HCT116 (cell line): ENCODE data around the gene TRIP13. TPM values are rescaled to one million over a fixed set of nuclear protein-coding genes. Genes with fewer than 3 reads are reported as not detected.

Source experiments
- ATAC-seq: fragments of 200-7000 bp; cut with Tn5 transposase; 2 replicates; pipeline ENCODE4 v1.9.1; 2020; ENCODE audit warnings: mild to moderate bottlenecking, moderate library complexity
- BruUV-seq: library from RNA; stranded (reverse); fragments of 400-500 nt; replicated peaks from 2 replicates; lab custom pipeline; 2021; lab: Mats Ljungman, UMichigan
- CTCF ChIA-PET: fragments of 300-600 bp; sonication (Branson Sonifier 250); formaldehyde crosslinking; loops from one replicate; lab custom pipeline; 2021; ENCODE audit warnings: antibody characterized with exemption; lab: Charles Lee
- POLR2A ChIA-PET: fragments of 300-600, 350-600 bp; sonication (Branson Sonifier 250); formaldehyde crosslinking; loops from one replicate; lab custom pipeline; 2021; ENCODE audit warnings: antibody characterized with exemption; lab: Charles Lee
- RAD21 ChIA-PET, 2 experiments: fragments of 300-600 bp; sonication (Branson Sonifier 250); formaldehyde crosslinking; loops; one replicate each; lab custom pipeline; 2023; ENCODE audit warnings: low total read pairs in 2 of 2; ENCODE audit not compliant: uncharacterized antibody in 2 of 2, unreplicated experiment in 2 of 2, low non-redundant PET in 1 of 2; lab: Charles Lee
- DNase-seq: peaks from one replicate; pipeline ENCODE4 v3.0.0-alpha.2; 2010; ENCODE audit warnings: low read depth, low spot score
- H2AFZ ChIP-seq: fragments of 200-600 bp; shearing (Covaris generic), sonication (generic); 2 replicates; pipeline ENCODE4 v1.6.1; 2017; ENCODE audit warnings: low read depth, mixed run types, mixed read lengths, antibody characterized with exemption, low read length; ENCODE audit not compliant: poor library complexity, severe bottlenecking
- H3K27ac ChIP-seq: 2 replicates; pipeline ENCODE4 v1.5.1; 2012; ENCODE audit warnings: low read depth, low read length
- H3K27me3 ChIP-seq: fragments of 200-600 bp; sonication (generic); 2 replicates; pipeline ENCODE4 v1.6.1; 2016; ENCODE audit warnings: mixed run types, low read length, mixed read lengths; ENCODE audit not compliant: insufficient read depth
- H3K36me3 ChIP-seq, 2 experiments: fragments of 200-500 bp in 1 of 2; fragments of 200-600 bp in 1 of 2; sonication (Bioruptor generic) in 1 of 2; sonication (generic) in 1 of 2; 2 replicates each; pipeline versions ENCODE4 v1.5.1 to v1.6.1; 2014 to 2016; ENCODE audit warnings: low read length in 2 of 2, inconsistent platforms in 1 of 2, mixed read lengths in 1 of 2, mixed run types in 1 of 2; ENCODE audit not compliant: insufficient read depth in 2 of 2, control insufficient read depth in 1 of 2
- H3K4me1 ChIP-seq, 2 experiments: fragments of 200-600 bp in 1 of 2; sonication (generic) in 1 of 2; 2 replicates each; pipeline versions ENCODE4 v1.5.1 to v1.6.1; 2012 to 2017; ENCODE audit warnings: low read length in 2 of 2, inconsistent platforms in 1 of 2, mild to moderate bottlenecking in 1 of 2, mixed read lengths in 1 of 2, mixed run types in 1 of 2, moderate library complexity in 1 of 2; ENCODE audit not compliant: insufficient read depth in 2 of 2, control insufficient read depth in 1 of 2
- H3K4me2 ChIP-seq: fragments of 200-600 bp; sonication (generic); 2 replicates; pipeline ENCODE4 v1.6.1; 2017; ENCODE audit warnings: mixed run types, low read length, mixed read lengths
- H3K4me3 ChIP-seq, 2 experiments: fragments of 200-600 bp in 1 of 2; sonication (generic) in 1 of 2; replicated peaks in 1 of 2; 2 replicates each; pipeline ENCODE4 v1.5.1; 2011 to 2016; ENCODE audit warnings: low read length in 2 of 2, control low read depth in 1 of 2, low read depth in 1 of 2, mild to moderate bottlenecking in 1 of 2, mixed read lengths in 1 of 2, mixed run types in 1 of 2
- H3K79me2 ChIP-seq: fragments of 200-600 bp; sonication (generic); 2 replicates; pipeline ENCODE4 v1.6.1; 2017; ENCODE audit warnings: mild to moderate bottlenecking, mixed run types, low read length, moderate library complexity, mixed read lengths; ENCODE audit not compliant: insufficient read depth
- H3K9ac ChIP-seq: fragments of 200-600 bp; sonication (generic); 2 replicates; pipeline ENCODE4 v1.6.1; 2016; ENCODE audit warnings: low read length, mixed read lengths
- H3K9me2 ChIP-seq: fragments of 200-600 bp; sonication (generic), shearing (Covaris generic); 2 replicates; pipeline ENCODE4 v1.6.1; 2017; ENCODE audit warnings: mixed run types, mild to moderate bottlenecking, moderate library complexity; ENCODE audit not compliant: insufficient read depth
- H3K9me3 ChIP-seq, 2 experiments: fragments of 200-500 bp in 1 of 2; fragments of 200-600 bp in 1 of 2; sonication (Bioruptor generic) in 1 of 2; sonication (generic) in 1 of 2; 2 replicates each; pipeline ENCODE4 v1.6.1; 2014 to 2017; ENCODE audit warnings: low read length in 2 of 2, mixed read lengths in 2 of 2, inconsistent platforms in 1 of 2, low read depth in 1 of 2, mild to moderate bottlenecking in 1 of 2, mixed run types in 1 of 2, moderate library complexity in 1 of 2; ENCODE audit not compliant: control insufficient read depth in 1 of 2, insufficient read depth in 1 of 2
- H4K20me1 ChIP-seq: fragments of 200-600 bp; sonication (generic), shearing (Covaris generic); 2 replicates; pipeline ENCODE4 v1.6.1; 2017; ENCODE audit warnings: mixed run types, mild to moderate bottlenecking, moderate library complexity; ENCODE audit not compliant: insufficient read depth
- CBX3 ChIP-seq: IDR thresholded peaks from 2 replicates; pipeline ENCODE4 v1.6.1; 2012; ENCODE audit warnings: low read depth
- CEBPB ChIP-seq: IDR thresholded peaks from 2 replicates; pipeline ENCODE4 v1.6.1; 2012; ENCODE audit warnings: low read depth
- EGR1 ChIP-seq: IDR thresholded peaks from 2 replicates; pipeline ENCODE4 v1.6.1; 2012; ENCODE audit warnings: low read depth
- ELF1 ChIP-seq: IDR thresholded peaks from 2 replicates; pipeline ENCODE4 v1.6.1; 2012; ENCODE audit warnings: low read depth, borderline replicate concordance
- EZH2 ChIP-seq: fragments of 200-600 bp; sonication (generic); IDR thresholded peaks from 2 replicates; pipeline ENCODE4 v1.6.1; 2017; ENCODE audit warnings: antibody characterized with exemption, mixed run types
- EZH2phosphoT487 ChIP-seq: fragments of 200-600 bp; IDR thresholded peaks from 2 replicates; pipeline ENCODE4 v1.6.1; 2018; ENCODE audit warnings: antibody characterized with exemption, borderline replicate concordance
- FOSL1 ChIP-seq: IDR thresholded peaks from 2 replicates; pipeline ENCODE4 v1.6.1; 2012; ENCODE audit warnings: low read depth
- JUND ChIP-seq: IDR thresholded peaks from 2 replicates; pipeline ENCODE4 v1.6.1; 2012
- POLR2A ChIP-seq: IDR thresholded peaks from 2 replicates; pipeline ENCODE4 v1.7.0; 2011; ENCODE audit warnings: borderline replicate concordance; ENCODE audit not compliant: insufficient read depth, insufficient read length; ENCODE audit errors: extremely low read depth
- POLR2AphosphoS5 ChIP-seq: IDR thresholded peaks from 2 replicates; pipeline ENCODE4 v1.6.1; 2011; ENCODE audit warnings: mild to moderate bottlenecking, low read depth, low read length, moderate library complexity
- RAD21 ChIP-seq: IDR thresholded peaks from 2 replicates; pipeline ENCODE4 v1.6.1; 2012; ENCODE audit warnings: low read depth, mild to moderate bottlenecking
- SIN3A ChIP-seq: IDR thresholded peaks from 2 replicates; pipeline ENCODE4 v1.6.1; 2012; ENCODE audit warnings: low read depth
- SP1 ChIP-seq: IDR thresholded peaks from 2 replicates; pipeline ENCODE4 v1.6.1; 2012; ENCODE audit warnings: low read depth
- SRF ChIP-seq: IDR thresholded peaks from 2 replicates; pipeline ENCODE4 v1.6.1; 2012; ENCODE audit warnings: low read depth
- TCF7L2 ChIP-seq: IDR thresholded peaks from 2 replicates; pipeline ENCODE4 v1.7.0; 2011; ENCODE audit warnings: borderline replicate concordance, inconsistent platforms; ENCODE audit not compliant: insufficient read depth, insufficient read length; ENCODE audit errors: extremely low read depth
- YY1 ChIP-seq: IDR thresholded peaks from 2 replicates; pipeline ENCODE4 v1.6.1; 2011; ENCODE audit warnings: low read length, low read depth, moderate library complexity, mild to moderate bottlenecking; ENCODE audit not compliant: insufficient replicate concordance; ENCODE audit errors: extremely low read depth
- ZFX ChIP-seq: fragments of 450-650 bp; IDR thresholded peaks from 2 replicates; pipeline ENCODE4 v1.6.1; 2017
- ZNF274 ChIP-seq: fragments of 200-500 bp; sonication (Bioruptor generic); IDR thresholded peaks from 2 replicates; pipeline ENCODE4 v1.6.1; 2014; ENCODE audit warnings: mild to moderate bottlenecking, low read depth, low read length, inconsistent platforms
- intact Hi-C: fragments of 100-400 bp; cut with micrococcal nuclease; formaldehyde crosslinking; loops from 2 replicates; pipeline ENCODE4 v1.10.0; 2022
- total RNA-seq: library from RNA; stranded (reverse); gene quantifications from one replicate; pipeline ENCODE4 v1.2.1, GENCODE V29; 2021; ENCODE audit not compliant: unreplicated experiment
- TF ChIP-seq, protein P1 (sequence below): IDR thresholded peaks from 2 replicates; pipeline ENCODE4 v1.6.1; 2012

The TRIP13 gene
- total RNA-seq, 1 experiment from 2014 or later = 45.0 TPM

GRCh38 chr5:848671-849111 lies 44.0 kb upstream of the TRIP13 start:
- no peaks in the 10 kb centered on the region for H4K20me1 ChIP-seq
- no peaks in the 10 kb centered on the region for H3K27me3 ChIP-seq
- no peak overlapping the region for H2AFZ ChIP-seq
- no peak overlapping the region for H3K27ac ChIP-seq
- POLR2A ChIA-PET = no interaction called here
- intact Hi-C loops = no loop called here
- TF ChIP-seq SP1 (no peak), SIN3A (no peak), FOSL1 (no peak), ELF1 (no peak), EGR1 (no peak), POLR2A (no peak), SRF (no peak), CBX3 (no peak), RAD21 (no peak), ZNF274 (no peak), ZFX (no peak), YY1 (no peak), EZH2phosphoT487 (no peak), POLR2AphosphoS5 (no peak), CEBPB (no peak), JUND (no peak), EZH2 (no peak), TCF7L2 (no peak)
- TF ChIP-seq, protein P1, sequence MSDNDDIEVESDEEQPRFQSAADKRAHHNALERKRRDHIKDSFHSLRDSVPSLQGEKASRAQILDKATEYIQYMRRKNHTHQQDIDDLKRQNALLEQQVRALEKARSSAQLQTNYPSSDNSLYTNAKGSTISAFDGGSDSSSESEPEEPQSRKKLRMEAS = no peak
- no peaks in the 10 kb centered on the region for H3K9me2 ChIP-seq
- no peak overlapping the region for H3K4me3 ChIP-seq
- no peaks in the 10 kb centered on the region for H3K79me2 ChIP-seq
- no peak overlapping the region for H3K4me2 ChIP-seq
- H3K36me3 ChIP-seq = no peaks in the 10 kb centered on the region
- H3K9me3 ChIP-seq = no peaks in the 10 kb centered on the region
- H3K9ac ChIP-seq = no peak overlapping the region
- CTCF ChIA-PET = no interaction called here
- RAD21 ChIA-PET = no interaction called here
- no peak for ATAC-seq
- BruUV-seq = no TSS peak
- DNase-seq = no peak
- H3K4me1 ChIP-seq = no peaks in the 10 kb centered on the region
